Thyroid gland (tissue), 4 donors: ENCODE results near the gene TTLL5. TPM values are rescaled to one million over a fixed set of nuclear protein-coding genes. Genes with fewer than 3 reads are reported as not detected.

Source experiments
- DNase-seq, 2 donors: peaks; one replicate each; pipeline ENCODE4 v3.0.0-alpha.2; 2019
- H3K27ac ChIP-seq, 3 donors: fragments of 200-600 bp; sonication (generic); 1 replicate in 2 of 3; 2 replicates in 1 of 3; pipeline ENCODE4 v1.5.1; 2016 to 2019; ENCODE audit warnings: mild to moderate bottlenecking in 1 of 3, moderate library complexity in 1 of 3
- H3K27me3 ChIP-seq: fragments of 200-600 bp; sonication (generic); one replicate; pipeline ENCODE4 v1.5.1; 2019
- H3K36me3 ChIP-seq, 2 donors: fragments of 200-600 bp; sonication (generic); one replicate each; pipeline ENCODE4 v1.5.1; 2016 to 2019
- H3K4me1 ChIP-seq, 2 donors: fragments of 200-600 bp; sonication (generic); one replicate each; pipeline ENCODE4 v1.5.1; 2017 to 2019
- H3K4me3 ChIP-seq, 3 donors: fragments of 200-600 bp; sonication (generic); replicated peaks in 1 of 3; 1 replicate in 2 of 3; 2 replicates in 1 of 3; pipeline ENCODE4 v1.5.1; 2016; ENCODE audit warnings: mild to moderate bottlenecking in 1 of 3
- H3K9me3 ChIP-seq: fragments of 200-600 bp; sonication (generic); one replicate; pipeline ENCODE4 v1.5.1; 2017
- POLR2A ChIP-seq, 2 donors: fragments of 450-650 bp; IDR thresholded peaks; one replicate each; pipeline ENCODE4 v1.6.1; 2017; ENCODE audit warnings: antibody characterized with exemption in 2 of 2, mild to moderate bottlenecking in 2 of 2, moderate library complexity in 1 of 2
- WGBS, 2 donors: methylation state at CpG; one replicate each; pipeline ENCODE4 v1.1.5; 2017; 5-methylcytosine and 5-hydroxymethylcytosine counted together
- intact Hi-C: fragments of 100-400 bp; cut with DNase I; formaldehyde crosslinking; loops from one replicate; pipeline ENCODE4 v1.15.1; 2023
- total RNA-seq, 4 donors: library from RNA; depleted of rRNA; stranded (reverse); fragments of >200 nt; gene quantifications; one replicate each; pipeline ENCODE4 v1.2.3, GENCODE V29; 2016
- TF ChIP-seq, protein P1 (sequence below), 6 experiments: fragments of 200-600 bp in 3 of 6; fragments of 450-650 bp in 3 of 6; sonication (generic) in 3 of 6; IDR thresholded peaks; one replicate each; pipeline ENCODE4 v1.5.1; 2016 to 2019; ENCODE audit warnings: antibody characterized with exemption in 6 of 6, mild to moderate bottlenecking in 2 of 6, inconsistent platforms in 1 of 6, moderate library complexity in 1 of 6

Gene TTLL5
- total RNA-seq, 4 donors from 2014 or later, result 31.8 to 65.1 (median 35.7) TPM

DNA sequence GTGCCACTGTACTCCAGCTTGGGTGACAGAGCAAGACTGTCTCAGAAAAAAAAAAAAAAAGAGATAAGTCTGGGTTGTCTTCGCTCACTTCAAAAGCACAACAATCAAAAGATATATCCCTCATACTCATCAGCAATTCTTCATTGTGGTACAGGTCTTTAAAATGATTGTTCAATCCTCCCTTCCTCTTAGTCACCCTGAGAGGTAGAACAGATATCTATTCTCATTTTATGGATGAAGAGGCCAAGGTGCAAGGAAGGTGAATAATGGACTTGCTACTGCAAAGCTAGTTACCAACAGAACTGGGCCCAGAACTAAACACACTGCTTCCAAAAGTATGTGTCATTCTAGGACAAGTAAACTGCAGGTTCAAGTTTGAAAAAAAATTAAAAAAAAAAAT lies 7.5 kb upstream of the TTLL5 start:
- DNase-seq, result no peak
- 90 to 93% methylated on average over 1 of the region's 1 CpG for WGBS, 2 donors
- H3K4me3 ChIP-seq, result no peak overlapping the region
- H3K4me1 ChIP-seq, result peaks cover 18 to 29% of the 10 kb centered on the region in 2 donors
- H3K27ac ChIP-seq, result no peak overlapping the region
- H3K36me3 ChIP-seq, result peaks cover 8 to 16% of the 10 kb centered on the region in 2 donors
- H3K9me3 ChIP-seq, result no peaks in the 10 kb centered on the region
- intact Hi-C loops, result no loop called here
- no peaks in the 10 kb centered on the region for H3K27me3 ChIP-seq
- TF ChIP-seq, protein P1, sequence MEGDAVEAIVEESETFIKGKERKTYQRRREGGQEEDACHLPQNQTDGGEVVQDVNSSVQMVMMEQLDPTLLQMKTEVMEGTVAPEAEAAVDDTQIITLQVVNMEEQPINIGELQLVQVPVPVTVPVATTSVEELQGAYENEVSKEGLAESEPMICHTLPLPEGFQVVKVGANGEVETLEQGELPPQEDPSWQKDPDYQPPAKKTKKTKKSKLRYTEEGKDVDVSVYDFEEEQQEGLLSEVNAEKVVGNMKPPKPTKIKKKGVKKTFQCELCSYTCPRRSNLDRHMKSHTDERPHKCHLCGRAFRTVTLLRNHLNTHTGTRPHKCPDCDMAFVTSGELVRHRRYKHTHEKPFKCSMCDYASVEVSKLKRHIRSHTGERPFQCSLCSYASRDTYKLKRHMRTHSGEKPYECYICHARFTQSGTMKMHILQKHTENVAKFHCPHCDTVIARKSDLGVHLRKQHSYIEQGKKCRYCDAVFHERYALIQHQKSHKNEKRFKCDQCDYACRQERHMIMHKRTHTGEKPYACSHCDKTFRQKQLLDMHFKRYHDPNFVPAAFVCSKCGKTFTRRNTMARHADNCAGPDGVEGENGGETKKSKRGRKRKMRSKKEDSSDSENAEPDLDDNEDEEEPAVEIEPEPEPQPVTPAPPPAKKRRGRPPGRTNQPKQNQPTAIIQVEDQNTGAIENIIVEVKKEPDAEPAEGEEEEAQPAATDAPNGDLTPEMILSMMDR (IDR thresholded peaks at IDR 0.05), result no peak
- no peak for TF ChIP-seq POLR2A (IDR thresholded peaks at IDR 0.05)

DNA sequence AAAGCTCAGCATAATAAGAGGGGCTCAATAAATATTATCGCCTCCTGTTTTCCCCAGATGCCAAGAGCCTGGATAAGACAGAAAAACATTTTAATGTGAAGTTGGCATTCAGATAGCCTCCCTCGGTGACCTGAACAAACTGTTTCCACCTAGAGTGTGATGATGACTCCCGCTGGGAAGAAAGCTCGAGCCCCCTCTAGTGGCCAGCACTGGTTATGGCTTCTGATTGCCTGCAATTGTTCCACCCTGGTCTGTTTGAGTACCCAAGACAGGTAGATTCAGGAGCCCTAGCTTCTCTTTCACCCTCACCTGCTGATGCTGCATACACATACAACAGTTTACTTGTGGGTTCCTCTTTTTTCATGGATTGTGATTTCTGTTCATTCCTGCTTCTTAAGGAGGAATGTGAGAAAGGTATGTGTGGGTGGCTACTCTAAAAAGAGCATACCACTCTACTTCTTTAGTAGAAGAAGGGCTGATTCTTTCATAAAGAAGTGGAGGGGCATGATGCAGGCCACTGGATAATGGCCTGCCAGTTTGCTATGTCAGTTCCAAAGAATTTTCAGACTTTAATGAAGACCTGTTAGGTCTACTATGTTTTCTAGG lies 6.8 kb upstream of the TTLL5 start:
- no peaks in the 10 kb centered on the region for H3K27me3 ChIP-seq
- H3K4me1 ChIP-seq, result peaks cover 13 to 26% of the 10 kb centered on the region in 2 donors
- intact Hi-C loops, result loop anchor here (2.0 kb wide), 1 partner anchor 73 kb away; no protein-coding TSS in a partner anchor
- TF ChIP-seq POLR2A (IDR thresholded peaks at IDR 0.05), result no peak
- TF ChIP-seq, protein P1 (IDR thresholded peaks at IDR 0.05), result peak; percentile 88 to 98 (median 94)
- DNase-seq, result peak; percentile 85 to 90
- WGBS, 2 donors, result 6 to 8% methylated on average over 4 of the region's 4 CpGs
- H3K4me3 ChIP-seq, result no peak overlapping the region
- no peak overlapping the region for H3K27ac ChIP-seq
- no peaks in the 10 kb centered on the region for H3K9me3 ChIP-seq
- H3K36me3 ChIP-seq, result peaks cover 8 to 16% of the 10 kb centered on the region in 2 donors

DNA sequence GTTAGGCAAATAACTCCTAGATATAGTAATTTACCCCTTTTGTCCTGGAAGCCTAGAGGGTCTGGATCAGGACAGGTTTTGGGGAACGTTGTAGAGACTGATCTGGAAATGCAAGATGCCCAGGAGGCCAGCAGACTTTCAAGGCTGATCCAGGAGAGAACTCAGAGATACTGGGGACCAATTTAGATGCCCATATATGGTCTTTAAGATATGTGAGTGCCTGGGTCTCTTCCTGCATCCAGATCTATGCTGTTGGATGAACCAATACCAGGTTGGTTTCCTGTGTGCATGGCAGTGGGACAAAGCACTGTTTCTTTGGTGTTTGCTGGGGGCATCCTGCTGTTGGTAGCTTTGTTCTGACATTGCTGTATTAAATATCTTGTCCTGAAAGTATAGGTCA lies 5.8 kb upstream of the TTLL5 start:
- intact Hi-C loops, result loop anchor here (2.0 kb wide), 1 partner anchor 74 kb away; no protein-coding TSS in a partner anchor
- no peaks in the 10 kb centered on the region for H3K9me3 ChIP-seq
- H3K36me3 ChIP-seq, result peaks cover 8 to 14% of the 10 kb centered on the region in 2 donors
- H3K4me1 ChIP-seq, result peaks cover 13 to 25% of the 10 kb centered on the region in 2 donors
- no peaks in the 10 kb centered on the region for H3K27me3 ChIP-seq
- no peak overlapping the region for H3K4me3 ChIP-seq
- TF ChIP-seq, protein P1 (IDR thresholded peaks at IDR 0.05), result no peak
- TF ChIP-seq POLR2A (IDR thresholded peaks at IDR 0.05), result no peak
- DNase-seq, result no peak
- 0% methylated on average over 1 of the region's 1 CpG for WGBS, 2 donors
- no peak overlapping the region for H3K27ac ChIP-seq

DNA sequence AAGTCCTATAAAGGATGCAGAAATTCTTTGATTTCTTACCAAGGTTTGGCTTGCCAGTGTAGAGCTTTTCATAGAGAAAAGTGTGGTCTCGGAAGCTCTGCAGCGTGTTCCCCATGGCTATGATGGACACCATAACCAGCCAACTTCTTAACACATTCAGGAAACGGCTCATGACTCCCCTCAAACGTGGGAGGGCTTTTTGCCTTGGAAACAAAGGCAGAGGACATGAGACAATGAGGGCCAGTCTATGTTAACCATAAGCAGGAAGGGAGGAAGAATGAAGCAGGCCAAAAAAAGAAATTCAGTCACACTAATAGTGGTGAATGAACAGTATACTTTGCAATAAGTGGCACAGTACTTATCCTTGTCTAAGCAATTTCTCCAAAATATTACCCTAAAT lies 3.7 kb upstream of the TTLL5 start:
- no peak for DNase-seq
- no peak overlapping the region for H3K4me3 ChIP-seq
- peaks cover 9 to 25% of the 10 kb centered on the region in 2 donors for H3K4me1 ChIP-seq
- 68 to 84% methylated on average over 4 of the region's 4 CpGs for WGBS, 2 donors
- intact Hi-C loops, result no loop called here
- H3K27me3 ChIP-seq, result no peaks in the 10 kb centered on the region
- no peaks in the 10 kb centered on the region for H3K9me3 ChIP-seq
- no peak overlapping the region for H3K27ac ChIP-seq
- H3K36me3 ChIP-seq, result peaks cover 3 to 5% of the 10 kb centered on the region in 2 donors
- TF ChIP-seq POLR2A (IDR thresholded peaks at IDR 0.05), result no peak
- TF ChIP-seq, protein P1 (IDR thresholded peaks at IDR 0.05), result no peak

DNA sequence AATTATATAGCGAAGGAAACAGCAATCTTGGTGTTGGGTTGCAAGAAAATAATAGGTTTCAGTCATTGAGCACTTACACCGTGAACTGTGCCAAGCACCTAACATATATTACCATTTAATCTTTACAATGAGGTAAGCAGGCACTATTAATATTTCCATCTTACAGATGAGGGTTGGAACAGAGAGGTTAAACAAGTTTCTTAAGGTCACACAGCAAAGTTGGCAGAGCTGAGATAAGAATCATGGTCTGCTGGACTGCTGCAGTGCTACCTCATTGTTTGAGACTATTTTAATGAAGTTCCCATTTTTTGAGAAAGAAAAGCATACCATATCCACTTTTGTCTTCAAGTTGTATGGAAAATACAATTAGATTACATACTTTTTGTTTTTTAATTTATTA lies 2.1 kb upstream of the TTLL5 start:
- intact Hi-C loops, result no loop called here
- no peaks in the 10 kb centered on the region for H3K27me3 ChIP-seq
- H3K4me3 ChIP-seq, result no peak overlapping the region
- WGBS, 2 donors, result 95% methylated on average over 2 of the region's 2 CpGs
- TF ChIP-seq, protein P1 (IDR thresholded peaks at IDR 0.05), result no peak
- TF ChIP-seq POLR2A (IDR thresholded peaks at IDR 0.05), result no peak
- peaks cover 9 to 23% of the 10 kb centered on the region in 2 donors for H3K4me1 ChIP-seq
- DNase-seq, result no peak
- H3K27ac ChIP-seq, result no peak overlapping the region
- H3K36me3 ChIP-seq, result peaks cover 3 to 5% of the 10 kb centered on the region in 2 donors
- H3K9me3 ChIP-seq, result no peaks in the 10 kb centered on the region
